HUES6 (cell line): Measurements from ENCODE around the gene SHISA4.

Experiments
- H3K27ac ChIP-seq: 2 replicates; pipeline ENCODE4 v1.7.0; 2013; ENCODE audit warnings: low read depth, mild to moderate bottlenecking, low read length, inconsistent platforms
- H3K27me3 ChIP-seq: 2 replicates; pipeline ENCODE4 v1.6.1; 2013; ENCODE audit warnings: low read length; ENCODE audit not compliant: control insufficient read depth, insufficient read depth
- H3K36me3 ChIP-seq: 2 replicates; pipeline ENCODE4 v1.6.1; 2013; ENCODE audit warnings: low read length; ENCODE audit not compliant: control insufficient read depth, insufficient read depth
- H3K4me1 ChIP-seq: 2 replicates; pipeline ENCODE4 v1.6.1; 2013; ENCODE audit warnings: low read length; ENCODE audit not compliant: control insufficient read depth, insufficient read depth
- H3K4me3 ChIP-seq: 2 replicates; pipeline ENCODE4 v1.5.1; 2013; ENCODE audit warnings: low read depth, low read length
- H3K9ac ChIP-seq: one replicate; pipeline ENCODE4 v1.6.1; 2013; ENCODE audit warnings: mild to moderate bottlenecking, low read length
- H3K9me3 ChIP-seq: 2 replicates; pipeline ENCODE4 v1.6.1; 2013; ENCODE audit warnings: low read depth, low read length; ENCODE audit not compliant: control insufficient read depth, insufficient read depth

Gene SHISA4

DNA sequence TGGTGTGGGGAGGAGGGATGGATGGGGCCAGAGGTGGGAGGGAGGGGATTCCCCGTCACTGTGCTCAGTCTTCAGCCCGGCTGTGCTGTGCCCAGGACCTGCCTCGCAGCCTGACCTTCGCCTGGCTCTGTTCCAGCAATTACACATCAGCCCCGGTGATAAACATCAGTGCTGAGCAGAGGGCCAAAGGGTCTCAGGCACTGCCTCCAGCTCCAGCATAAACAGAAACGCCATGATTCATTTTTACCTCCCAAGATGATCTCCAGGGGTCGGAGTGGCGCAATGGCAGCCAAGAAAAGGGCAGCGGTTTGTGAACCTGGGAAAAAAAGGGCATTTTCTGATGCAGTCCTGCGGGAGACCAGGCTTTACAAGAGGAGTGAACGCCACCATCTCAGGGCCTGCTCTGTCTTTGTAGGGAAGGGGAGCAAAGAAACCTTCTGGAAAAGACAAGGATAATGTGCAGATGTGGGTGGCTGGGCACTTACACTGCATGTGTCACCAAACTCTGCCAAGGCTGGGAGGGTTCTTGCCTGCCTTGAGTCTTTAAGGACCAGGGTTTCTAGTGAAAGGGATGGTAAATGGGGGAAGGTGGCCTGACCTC lies 28.1 kb downstream of the SHISA4 start:
- no peak overlapping the region for H3K27ac ChIP-seq
- no peak overlapping the region for H3K4me3 ChIP-seq
- H3K9me3 ChIP-seq = no peaks in the 10 kb centered on the region
- peaks cover 8% of the 10 kb centered on the region; the same call in 1 of the 2 replicates for H3K4me1 ChIP-seq
- no peaks in the 10 kb centered on the region for H3K36me3 ChIP-seq
- H3K9ac ChIP-seq = no peak overlapping the region
- H3K27me3 ChIP-seq = no peaks in the 10 kb centered on the region

GRCh38 chr1:201917362-201918033 lies 28.8 kb downstream of the SHISA4 start:
- Histone ChIP-seq H3K9ac (no peak overlapping the region), H3K4me3 (no peak overlapping the region), H3K27me3 (no peaks in the 10 kb centered on the region), H3K36me3 (no peaks in the 10 kb centered on the region), H3K4me1 (peaks cover 5% of the 10 kb centered on the region; the same call in 1 of the 2 replicates), H3K27ac (no peak overlapping the region), H3K9me3 (peaks cover 4% of the 10 kb centered on the region; the same call in 1 of the 2 replicates)

GRCh38 chr1:201918343-201918742 lies 29.6 kb downstream of the SHISA4 start:
- H3K9ac ChIP-seq = no peak overlapping the region
- no peak overlapping the region for H3K27ac ChIP-seq

DNA sequence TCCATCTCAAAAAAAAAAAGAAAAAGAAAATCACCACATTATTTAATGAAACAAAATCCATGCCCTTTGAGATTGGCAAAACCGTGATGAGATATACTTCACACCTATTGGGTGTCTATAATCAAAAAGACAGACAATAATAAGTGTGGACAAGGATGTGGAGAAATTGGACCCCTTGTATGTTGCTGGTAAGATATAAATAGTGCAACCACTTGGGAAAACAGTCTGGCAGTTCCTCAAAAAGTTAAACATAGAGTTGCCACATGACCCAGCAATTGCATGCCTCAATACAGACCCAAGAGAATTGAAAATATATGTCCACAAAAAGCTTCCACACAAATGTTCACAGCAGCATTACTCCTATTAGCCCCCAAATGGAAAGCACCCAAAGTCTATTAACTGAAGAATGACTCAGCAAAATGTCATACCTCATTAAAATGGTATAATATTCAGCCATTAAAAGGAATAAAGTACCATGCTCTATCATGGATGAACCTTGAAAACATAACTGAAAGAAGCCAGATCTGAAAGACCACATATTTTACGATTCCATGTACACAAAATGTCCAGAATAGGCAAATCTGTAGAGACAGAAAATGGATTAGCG lies 33.4 kb downstream of the SHISA4 start:
- Histone ChIP-seq H3K9ac (no peak overlapping the region), H3K4me3 (no peak overlapping the region), H3K27me3 (no peaks in the 10 kb centered on the region), H3K36me3 (no peaks in the 10 kb centered on the region), H3K27ac (no peak overlapping the region), H3K4me1 (peaks cover 5% of the 10 kb centered on the region; the same call in 1 of the 2 replicates), H3K9me3 (peaks cover 4% of the 10 kb centered on the region; the same call in 1 of the 2 replicates)

More at GRCh38 chr1:201918343-201918742, 29.6 kb downstream of the SHISA4 start:
- Histone ChIP-seq H3K9me3 (peaks cover 4% of the 10 kb centered on the region; the same call in 1 of the 2 replicates), H3K4me1 (peaks cover 5% of the 10 kb centered on the region; the same call in 1 of the 2 replicates), H3K4me3 (no peak overlapping the region), H3K36me3 (no peaks in the 10 kb centered on the region), H3K27me3 (no peaks in the 10 kb centered on the region)

DNA sequence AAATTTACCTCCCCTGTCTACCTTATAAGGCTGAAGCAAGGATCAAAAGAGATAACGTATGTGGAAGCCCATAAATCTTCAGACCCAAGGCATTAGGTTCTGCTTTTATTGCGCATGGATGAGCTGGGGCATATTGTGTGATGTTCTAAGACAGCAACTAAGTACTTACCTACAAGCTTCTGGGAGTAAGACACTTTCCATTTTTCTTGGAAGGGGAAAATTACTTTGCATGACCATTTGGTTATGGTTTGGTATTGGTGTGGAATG lies 36.5 kb downstream of the SHISA4 start:
- H3K36me3 ChIP-seq = no peaks in the 10 kb centered on the region

DNA sequence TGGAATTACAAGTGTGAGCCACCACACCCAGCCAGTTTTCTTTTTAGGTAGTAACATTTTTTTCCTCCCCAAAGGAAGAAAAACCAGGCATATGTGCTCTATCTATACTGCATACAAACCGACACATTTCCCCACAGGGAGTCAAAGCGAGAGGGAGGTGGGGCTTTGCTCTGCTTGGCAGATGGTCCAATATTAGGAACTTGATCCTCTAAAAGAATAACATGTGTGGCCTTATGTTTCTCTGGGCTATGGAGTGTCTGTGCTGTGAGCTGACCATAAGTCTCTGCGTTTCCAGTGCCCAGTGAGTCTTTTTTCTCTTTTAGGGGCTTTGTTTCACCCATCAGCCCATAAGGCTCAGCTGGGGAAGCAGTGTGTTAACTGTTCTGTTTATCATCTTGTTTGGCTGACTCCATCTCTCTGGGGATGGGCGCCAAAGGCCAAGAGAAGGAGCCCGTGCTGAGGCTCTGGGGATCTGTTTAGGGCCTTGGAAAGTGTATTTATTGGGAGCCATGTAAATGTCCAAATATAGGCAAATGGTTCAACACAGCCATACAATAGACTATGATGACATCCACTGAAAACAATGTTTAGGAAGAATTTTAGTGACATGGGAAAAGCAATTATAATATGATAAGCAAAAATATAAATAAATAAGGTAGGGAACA lies 37.4 kb downstream of the SHISA4 start:
- Histone ChIP-seq H3K27ac (no peak overlapping the region), H3K4me3 (no peak overlapping the region), H3K4me1 (no peaks in the 10 kb centered on the region), H3K9ac (no peak overlapping the region), H3K36me3 (no peaks in the 10 kb centered on the region), H3K9me3 (peaks cover 4% of the 10 kb centered on the region; the same call in 1 of the 2 replicates), H3K27me3 (no peaks in the 10 kb centered on the region)

More for the DNA sequence above, 36.5 kb downstream of the SHISA4 start:
- Histone ChIP-seq H3K27me3 (no peaks in the 10 kb centered on the region), H3K9ac (no peak overlapping the region), H3K27ac (no peak overlapping the region), H3K4me1 (no peaks in the 10 kb centered on the region), H3K4me3 (no peak overlapping the region), H3K9me3 (peaks cover 4% of the 10 kb centered on the region; the same call in 1 of the 2 replicates)

DNA sequence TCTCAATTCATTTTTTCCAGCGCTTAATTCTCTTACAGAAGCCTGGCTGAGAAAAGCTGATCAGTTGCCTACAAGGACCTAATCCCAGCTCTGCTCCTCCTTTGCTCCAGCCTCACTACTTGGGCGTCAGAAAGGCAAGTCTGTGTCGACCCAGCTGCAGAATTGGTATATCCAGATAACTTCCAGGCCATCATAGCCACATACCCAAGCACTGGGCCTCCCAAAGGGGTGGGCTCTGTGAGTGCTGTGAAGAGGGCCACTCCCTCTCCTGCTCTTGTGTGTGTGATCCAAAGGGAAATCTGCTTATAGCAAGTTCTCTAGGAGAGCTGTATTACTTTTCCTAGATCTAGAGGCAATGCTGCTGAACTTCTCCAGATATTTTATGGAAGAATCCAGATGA lies 39.6 kb downstream of the SHISA4 start:
- Histone ChIP-seq H3K4me1 (no peaks in the 10 kb centered on the region), H3K9me3 (no peaks in the 10 kb centered on the region), H3K36me3 (no peaks in the 10 kb centered on the region), H3K9ac (no peak overlapping the region), H3K4me3 (no peak overlapping the region), H3K27me3 (no peaks in the 10 kb centered on the region), H3K27ac (no peak overlapping the region)

DNA sequence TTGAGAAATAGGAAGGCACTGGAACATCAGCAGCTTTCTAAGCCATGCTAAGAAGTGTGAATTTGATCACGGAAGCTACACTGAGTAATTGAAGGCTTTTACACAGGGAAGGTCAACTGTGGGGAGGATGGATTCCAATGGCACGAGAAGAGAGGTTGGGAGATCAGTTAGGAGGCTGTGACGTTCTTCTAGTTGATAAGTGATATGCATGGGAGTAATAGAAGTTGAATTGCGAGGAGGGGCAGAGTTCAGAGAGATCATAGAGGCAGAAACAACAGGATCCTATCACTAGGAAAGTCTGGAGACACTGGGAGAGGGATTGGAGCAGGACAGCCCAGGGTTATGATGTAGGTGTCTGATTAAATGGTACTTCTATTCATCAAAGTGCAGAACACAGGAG lies 41.4 kb downstream of the SHISA4 start:
- no peak overlapping the region for H3K27ac ChIP-seq
- no peaks in the 10 kb centered on the region for H3K36me3 ChIP-seq
- no peaks in the 10 kb centered on the region for H3K4me1 ChIP-seq
- no peak overlapping the region for H3K4me3 ChIP-seq
- no peaks in the 10 kb centered on the region for H3K27me3 ChIP-seq
- no peak overlapping the region for H3K9ac ChIP-seq
- H3K9me3 ChIP-seq = no peaks in the 10 kb centered on the region

GRCh38 chr1:201930803-201931202 lies 42.1 kb downstream of the SHISA4 start:
- Histone ChIP-seq H3K4me3 (no peak overlapping the region), H3K27ac (no peak overlapping the region), H3K27me3 (no peaks in the 10 kb centered on the region), H3K4me1 (no peaks in the 10 kb centered on the region), H3K9me3 (no peaks in the 10 kb centered on the region), H3K9ac (no peak overlapping the region), H3K36me3 (no peaks in the 10 kb centered on the region)

- no peak overlapping the region for H3K9ac ChIP-seq
- no peak overlapping the region for H3K27ac ChIP-seq
These were observed 45.2 kb downstream of the SHISA4 start for GRCh38 chr1:201933840-201934430.

More at GRCh38 chr1:201933840-201934430, 45.2 kb downstream of the SHISA4 start:
- H3K4me3 ChIP-seq = no peak overlapping the region
- H3K4me1 ChIP-seq = no peaks in the 10 kb centered on the region
- H3K9me3 ChIP-seq = no peaks in the 10 kb centered on the region
- no peaks in the 10 kb centered on the region for H3K27me3 ChIP-seq
- no peaks in the 10 kb centered on the region for H3K36me3 ChIP-seq
